Ishikawa (cell line): ENCODE results near the gene CD151.

Source experiments
- CEBPB ChIP-seq: IDR thresholded peaks from 2 replicates; pipeline ENCODE4 v1.6.1; 2012
- CREB1 ChIP-seq: IDR thresholded peaks from 2 replicates; pipeline ENCODE4 v1.6.1; 2012; ENCODE audit warnings: low read depth
- EGR1 ChIP-seq: IDR thresholded peaks from 2 replicates; pipeline ENCODE4 v1.6.1; 2012
- EP300 ChIP-seq: IDR thresholded peaks from 2 replicates; pipeline ENCODE4 v1.6.1; 2012; ENCODE audit warnings: borderline replicate concordance
- FOXM1 ChIP-seq: IDR thresholded peaks from 2 replicates; pipeline ENCODE4 v1.6.1; 2012; ENCODE audit warnings: low read depth, borderline replicate concordance
- MAX ChIP-seq: IDR thresholded peaks from 2 replicates; pipeline ENCODE4 v1.6.1; 2012
- NFIC ChIP-seq: IDR thresholded peaks from 2 replicates; pipeline ENCODE4 v1.6.1; 2012
- RAD21 ChIP-seq: IDR thresholded peaks from 2 replicates; pipeline ENCODE4 v1.6.1; 2012; ENCODE audit warnings: low read depth
- TAF1 ChIP-seq: IDR thresholded peaks from 2 replicates; pipeline ENCODE4 v1.6.1; 2012; ENCODE audit warnings: low read depth, mild to moderate bottlenecking
- TCF12 ChIP-seq: IDR thresholded peaks from 2 replicates; pipeline ENCODE4 v1.6.1; 2012; ENCODE audit warnings: low read depth
- TEAD4 ChIP-seq: IDR thresholded peaks from 2 replicates; pipeline ENCODE4 v1.6.1; 2012
- USF1 ChIP-seq: IDR thresholded peaks from 2 replicates; pipeline ENCODE4 v1.6.1; 2012
- YY1 ChIP-seq: IDR thresholded peaks from 2 replicates; pipeline ENCODE4 v1.6.1; 2012; ENCODE audit warnings: low read depth
- ZBTB7A ChIP-seq: IDR thresholded peaks from 2 replicates; pipeline ENCODE4 v1.6.1; 2012; ENCODE audit warnings: low read depth
- TF ChIP-seq, protein P1 (sequence below): IDR thresholded peaks from 2 replicates; pipeline ENCODE4 v1.6.1; 2012; ENCODE audit warnings: low read depth, mild to moderate bottlenecking

The CD151 gene

GRCh38 chr11:870418-870817 is 37.7 kb downstream of the CD151 start:
- TF ChIP-seq CREB1: no peak

GRCh38 chr11:871472-871871 is 38.7 kb downstream of the CD151 start:
- TF ChIP-seq, protein P1, sequence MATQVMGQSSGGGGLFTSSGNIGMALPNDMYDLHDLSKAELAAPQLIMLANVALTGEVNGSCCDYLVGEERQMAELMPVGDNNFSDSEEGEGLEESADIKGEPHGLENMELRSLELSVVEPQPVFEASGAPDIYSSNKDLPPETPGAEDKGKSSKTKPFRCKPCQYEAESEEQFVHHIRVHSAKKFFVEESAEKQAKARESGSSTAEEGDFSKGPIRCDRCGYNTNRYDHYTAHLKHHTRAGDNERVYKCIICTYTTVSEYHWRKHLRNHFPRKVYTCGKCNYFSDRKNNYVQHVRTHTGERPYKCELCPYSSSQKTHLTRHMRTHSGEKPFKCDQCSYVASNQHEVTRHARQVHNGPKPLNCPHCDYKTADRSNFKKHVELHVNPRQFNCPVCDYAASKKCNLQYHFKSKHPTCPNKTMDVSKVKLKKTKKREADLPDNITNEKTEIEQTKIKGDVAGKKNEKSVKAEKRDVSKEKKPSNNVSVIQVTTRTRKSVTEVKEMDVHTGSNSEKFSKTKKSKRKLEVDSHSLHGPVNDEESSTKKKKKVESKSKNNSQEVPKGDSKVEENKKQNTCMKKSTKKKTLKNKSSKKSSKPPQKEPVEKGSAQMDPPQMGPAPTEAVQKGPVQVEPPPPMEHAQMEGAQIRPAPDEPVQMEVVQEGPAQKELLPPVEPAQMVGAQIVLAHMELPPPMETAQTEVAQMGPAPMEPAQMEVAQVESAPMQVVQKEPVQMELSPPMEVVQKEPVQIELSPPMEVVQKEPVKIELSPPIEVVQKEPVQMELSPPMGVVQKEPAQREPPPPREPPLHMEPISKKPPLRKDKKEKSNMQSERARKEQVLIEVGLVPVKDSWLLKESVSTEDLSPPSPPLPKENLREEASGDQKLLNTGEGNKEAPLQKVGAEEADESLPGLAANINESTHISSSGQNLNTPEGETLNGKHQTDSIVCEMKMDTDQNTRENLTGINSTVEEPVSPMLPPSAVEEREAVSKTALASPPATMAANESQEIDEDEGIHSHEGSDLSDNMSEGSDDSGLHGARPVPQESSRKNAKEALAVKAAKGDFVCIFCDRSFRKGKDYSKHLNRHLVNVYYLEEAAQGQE: no peak
- TF ChIP-seq FOXM1 (no peak), MAX (no peak), NFIC (no peak), TEAD4 (no peak), CEBPB (no peak), YY1 (no peak), TAF1 (no peak), EGR1 (no peak), EP300 (no peak), CREB1 (no peak), ZBTB7A (no peak), RAD21 (no peak), TCF12 (no peak), USF1 (no peak)

GRCh38 chr11:872799-873198 is 40.0 kb downstream of the CD151 start:
- TF ChIP-seq CEBPB (no peak), ZBTB7A (no peak), TCF12 (no peak), YY1 (no peak), TEAD4 (no peak), USF1 (no peak), EP300 (no peak), RAD21 (no peak), CREB1 (no peak), EGR1 (no peak), FOXM1 (no peak), TAF1 (no peak), NFIC (no peak), MAX (no peak)
- TF ChIP-seq, protein P1: no peak

DNA sequence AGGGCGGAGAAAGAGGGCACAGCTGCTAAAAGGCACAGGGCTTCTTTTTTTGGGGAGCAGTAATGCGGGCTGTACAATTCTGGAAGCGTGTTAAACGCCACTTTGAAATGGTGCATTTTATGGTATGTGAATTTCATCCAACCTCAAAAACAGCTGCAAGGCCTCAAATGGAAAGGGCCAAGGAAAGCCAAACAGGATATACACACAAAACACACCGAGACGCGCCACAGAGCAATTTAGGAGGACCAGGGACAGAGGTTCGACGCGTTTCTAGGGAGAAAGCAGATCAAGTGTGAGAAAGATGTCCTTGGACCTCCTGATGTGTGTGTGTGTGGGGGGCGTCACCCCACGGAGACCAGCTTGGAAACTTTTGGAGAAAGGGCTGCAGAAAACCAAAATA is 41.0 kb downstream of the CD151 start:
- no peak for TF ChIP-seq TCF12
- TF ChIP-seq MAX: no peak
- no peak for TF ChIP-seq TAF1
- no peak for TF ChIP-seq EP300

DNA sequence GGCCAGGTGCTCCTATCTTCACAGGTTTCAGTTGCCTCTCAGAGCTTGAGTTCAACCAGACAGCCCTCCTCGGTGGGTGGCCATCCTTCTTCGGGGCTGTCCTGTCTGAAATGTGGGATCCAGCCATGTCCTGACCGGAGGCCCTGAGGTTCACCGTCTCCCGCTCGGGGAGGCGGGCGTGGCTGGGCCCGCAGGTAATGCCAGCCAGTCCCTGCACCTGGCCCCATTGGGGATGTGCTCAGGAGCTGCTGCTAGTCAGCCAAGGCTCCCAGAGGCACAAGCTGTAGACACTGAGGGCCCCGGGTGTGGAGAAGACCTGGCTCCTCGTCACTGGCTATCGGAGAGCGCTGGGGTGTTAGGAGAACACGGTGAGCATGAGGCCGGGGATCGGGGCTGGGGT is 42.5 kb downstream of the CD151 start:
- no peak for TF ChIP-seq EP300
- no peak for TF ChIP-seq CEBPB
- TF ChIP-seq EGR1: no peak
- TF ChIP-seq FOXM1: no peak
- TF ChIP-seq USF1: no peak
- no peak for TF ChIP-seq RAD21
- TF ChIP-seq, protein P1: no peak
